Spinal cord (tissue), 10 donors: ENCODE measurements around the gene FAM83F. TPM values are rescaled to one million over a fixed set of nuclear protein-coding genes. Genes with fewer than 3 reads are reported as not detected.

Experiments used
- DNase-seq, 6 donors: peaks; one replicate each; pipeline versions ENCODE4 v3.0.0 to v3.0.0-alpha.2; 2013 to 2015; ENCODE audit warnings: low spot score in 6 of 6, low read depth in 4 of 6
- H3K27ac ChIP-seq: one replicate; pipeline ENCODE4 v1.5.1; 2013; ENCODE audit warnings: low read depth, low read length, control low read depth
- H3K27me3 ChIP-seq: one replicate; pipeline ENCODE4 v1.6.1; 2013; ENCODE audit warnings: low read length; ENCODE audit not compliant: control insufficient read depth, insufficient read depth
- H3K36me3 ChIP-seq: one replicate; pipeline ENCODE4 v1.6.1; 2013; ENCODE audit warnings: low read length; ENCODE audit not compliant: control insufficient read depth, insufficient read depth
- H3K4me1 ChIP-seq: one replicate; pipeline ENCODE4 v1.6.1; 2013; ENCODE audit warnings: low read length; ENCODE audit not compliant: control insufficient read depth, insufficient read depth
- H3K4me3 ChIP-seq: one replicate; pipeline ENCODE4 v1.5.1; 2013; ENCODE audit warnings: low read depth, low read length, control low read depth
- H3K9me3 ChIP-seq: one replicate; pipeline ENCODE4 v1.6.1; 2013; ENCODE audit warnings: low read length; ENCODE audit not compliant: control insufficient read depth, insufficient read depth
- WGBS: methylation state at CpG from one replicate; pipeline ENCODE4 v1.1.5; 2013; ENCODE audit warnings: missing lambda C conversion rate; ENCODE audit not compliant: insufficient coverage; 5-methylcytosine and 5-hydroxymethylcytosine counted together
- polyA plus RNA-seq, 2 donors: library from polyadenylated mRNA; unstranded; fragments of 120-200 nt; gene quantifications; one replicate each; pipeline ENCODE4 v1.2.1, GENCODE V29; 2013; ENCODE audit not compliant: insufficient read length in 2 of 2
- total RNA-seq, 2 donors: library from RNA; depleted of rRNA in 1 of 2; stranded (reverse); fragments of 120-200 nt in 1 of 2; fragments of >200 nt in 1 of 2; gene quantifications; one replicate each; pipeline versions ENCODE4 v1.2.3 to v1.2.4, GENCODE V29; 2013 to 2014
- donor health status: healthy.

The FAM83F gene
- total and polyA plus RNA-seq, 4 donors, result 0.61 to 1.2 (median 0.72) TPM

- Histone ChIP-seq H3K27me3 (no peaks in the 10 kb centered on the region), H3K9me3 (no peaks in the 10 kb centered on the region), H3K36me3 (no peaks in the 10 kb centered on the region), H3K4me1 (peaks cover 29% of the 10 kb centered on the region), H3K4me3 (no peak overlapping the region), H3K27ac (no peak overlapping the region)
- DNase-seq, result peak in 1 of 6 donors; percentile 14
- WGBS, result 18% methylated on average over 11 of the region's 11 CpGs
These were observed 14.6 kb downstream of the FAM83F start for GRCh38 chr22:40009292-40009774.

GRCh38 chr22:40009951-40010671 lies 15.4 kb downstream of the FAM83F start:
- Histone ChIP-seq H3K36me3 (no peaks in the 10 kb centered on the region), H3K4me3 (no peak overlapping the region), H3K27ac (no peak overlapping the region), H3K4me1 (peaks cover 29% of the 10 kb centered on the region), H3K9me3 (no peaks in the 10 kb centered on the region), H3K27me3 (no peaks in the 10 kb centered on the region)
- 34% methylated on average over 17 of the region's 24 CpGs for WGBS
- DNase-seq, result peak in 2 of 6 donors; percentile 47 to 70

GRCh38 chr22:40010746-40011145 lies 16.0 kb downstream of the FAM83F start:
- Histone ChIP-seq H3K36me3 (no peaks in the 10 kb centered on the region), H3K4me1 (peaks cover 23% of the 10 kb centered on the region), H3K27me3 (no peaks in the 10 kb centered on the region), H3K27ac (no peak overlapping the region), H3K9me3 (no peaks in the 10 kb centered on the region), H3K4me3 (no peak overlapping the region)
- no peak for DNase-seq
- 88% methylated on average over 3 of the region's 6 CpGs for WGBS

GRCh38 chr22:40014667-40015248 lies 20.0 kb downstream of the FAM83F start:
- H3K4me3 ChIP-seq, result no peak overlapping the region
- no peaks in the 10 kb centered on the region for H3K36me3 ChIP-seq
- DNase-seq, result no peak
- peaks cover 8% of the 10 kb centered on the region for H3K4me1 ChIP-seq
- H3K9me3 ChIP-seq, result no peaks in the 10 kb centered on the region
- WGBS, result 75% methylated on average over 5 of the region's 5 CpGs
- no peak overlapping the region for H3K27ac ChIP-seq
- no peaks in the 10 kb centered on the region for H3K27me3 ChIP-seq

GRCh38 chr22:40015358-40015976 lies 20.7 kb downstream of the FAM83F start:
- H3K27me3 ChIP-seq, result no peaks in the 10 kb centered on the region
- no peaks in the 10 kb centered on the region for H3K9me3 ChIP-seq
- H3K36me3 ChIP-seq, result no peaks in the 10 kb centered on the region
- DNase-seq, result no peak
- peaks cover under 1% of the 10 kb centered on the region for H3K4me1 ChIP-seq
- no peak overlapping the region for H3K27ac ChIP-seq
- no peak overlapping the region for H3K4me3 ChIP-seq
- WGBS, result 74% methylated on average over 10 of the region's 10 CpGs

GRCh38 chr22:40018051-40018450 lies 23.3 kb downstream of the FAM83F start:
- Histone ChIP-seq H3K4me1 (peaks cover 15% of the 10 kb centered on the region), H3K27me3 (no peaks in the 10 kb centered on the region), H3K36me3 (peaks cover 6% of the 10 kb centered on the region), H3K27ac (no peak overlapping the region), H3K4me3 (no peak overlapping the region), H3K9me3 (no peaks in the 10 kb centered on the region)
- 77% methylated on average over 6 of the region's 6 CpGs for WGBS
- no peak for DNase-seq

- Histone ChIP-seq H3K4me3 (no peak overlapping the region), H3K4me1 (peaks cover 25% of the 10 kb centered on the region), H3K36me3 (peaks cover 6% of the 10 kb centered on the region), H3K9me3 (no peaks in the 10 kb centered on the region), H3K27ac (no peak overlapping the region), H3K27me3 (no peaks in the 10 kb centered on the region)
- WGBS, result 94% methylated on average over 7 of the region's 9 CpGs
- DNase-seq, result no peak
These were observed 24.3 kb downstream of the FAM83F start for GRCh38 chr22:40019100-40019499.

GRCh38 chr22:40020956-40021355 lies 26.2 kb downstream of the FAM83F start:
- peaks cover 36% of the 10 kb centered on the region for H3K4me1 ChIP-seq
- 77% methylated on average over 7 of the region's 7 CpGs for WGBS
- H3K4me3 ChIP-seq, result no peak overlapping the region
- no peak overlapping the region for H3K27ac ChIP-seq
- no peaks in the 10 kb centered on the region for H3K9me3 ChIP-seq
- H3K27me3 ChIP-seq, result no peaks in the 10 kb centered on the region
- peaks cover 6% of the 10 kb centered on the region for H3K36me3 ChIP-seq
- no peak for DNase-seq

GRCh38 chr22:40021401-40022000 lies 26.7 kb downstream of the FAM83F start:
- 89% methylated on average over 33 of the region's 34 CpGs for WGBS
- no peaks in the 10 kb centered on the region for H3K27me3 ChIP-seq
- H3K27ac ChIP-seq, result no peak overlapping the region
- no peak overlapping the region for H3K4me3 ChIP-seq
- H3K4me1 ChIP-seq, result peaks cover 37% of the 10 kb centered on the region
- DNase-seq, result no peak
- peaks cover 6% of the 10 kb centered on the region for H3K36me3 ChIP-seq
- H3K9me3 ChIP-seq, result no peaks in the 10 kb centered on the region
